Keratinocyte (primary cell): ENCODE data around the gene DNPEP. TPM values are rescaled to one million over a fixed set of nuclear protein-coding genes. Genes with fewer than 3 reads are reported as not detected.

Experiments used
- DNase-seq: peaks from one replicate; pipeline ENCODE4 v3.0.0-alpha.2; 2011; ENCODE audit warnings: low read depth, missing footprints, low spot score
- FAIRE-seq: peaks from 2 replicates; lab custom pipeline; 2011; peaks lifted over from hg19 to GRCh38; lab: Jason Lieb, UNC
- H2AFZ ChIP-seq: 2 replicates; pipeline ENCODE4 v1.6.0; 2012; ENCODE audit warnings: low read length, control low read depth, inconsistent platforms; ENCODE audit not compliant: control insufficient read depth
- H3K27ac ChIP-seq: 2 replicates; pipeline ENCODE4 v1.5.1; 2011; ENCODE audit warnings: low read length; ENCODE audit not compliant: control insufficient read depth, insufficient read depth
- H3K27me3 ChIP-seq: 3 replicates; pipeline ENCODE4 v1.6.0; 2011; ENCODE audit warnings: low read length; ENCODE audit not compliant: control insufficient read depth, insufficient read depth; ENCODE audit errors: extremely low read depth
- H3K36me3 ChIP-seq, 2 experiments: 2 replicates in 1 of 2; 3 replicates in 1 of 2; pipeline ENCODE4 v1.5.1; 2011; ENCODE audit warnings: low read length in 2 of 2, mild to moderate bottlenecking in 1 of 2; ENCODE audit not compliant: control insufficient read depth in 2 of 2, insufficient read depth in 2 of 2; ENCODE audit errors: extremely low read depth in 1 of 2
- H3K4me1 ChIP-seq: 3 replicates; pipeline ENCODE4 v1.5.1; 2011; ENCODE audit warnings: low read length; ENCODE audit not compliant: control insufficient read depth, insufficient read depth; ENCODE audit errors: extremely low read depth
- H3K4me2 ChIP-seq: 3 replicates; pipeline ENCODE4 v1.6.0; 2011; ENCODE audit warnings: low read depth, low read length; ENCODE audit not compliant: control insufficient read depth, insufficient read depth; ENCODE audit errors: extremely low read depth
- H3K4me3 ChIP-seq, 3 experiments: fragments of 200-600 bp in 1 of 3; sonication (generic) in 1 of 3; 2 replicates in 2 of 3; 3 replicates in 1 of 3; pipeline ENCODE4 v1.5.1; 2011 to 2016; ENCODE audit warnings: low read length in 3 of 3, mild to moderate bottlenecking in 3 of 3, control low read depth in 2 of 3, inconsistent platforms in 1 of 3, low read depth in 1 of 3, mixed read lengths in 1 of 3, mixed run types in 1 of 3, moderate library complexity in 1 of 3; ENCODE audit not compliant: control insufficient read depth in 2 of 3, insufficient read depth in 2 of 3; ENCODE audit errors: extremely low read depth in 1 of 3
- H3K79me2 ChIP-seq: 2 replicates; pipeline ENCODE4 v1.6.0; 2012; ENCODE audit warnings: low read length; ENCODE audit not compliant: control insufficient read depth, insufficient read depth
- H3K9ac ChIP-seq: 3 replicates; pipeline ENCODE4 v1.6.0; 2011; ENCODE audit warnings: low read length; ENCODE audit not compliant: control insufficient read depth, insufficient read depth; ENCODE audit errors: extremely low read depth
- H3K9me1 ChIP-seq: 3 replicates; pipeline ENCODE4 v1.6.0; 2011; ENCODE audit warnings: low read length; ENCODE audit not compliant: control insufficient read depth, insufficient read depth; ENCODE audit errors: extremely low read depth
- H3K9me3 ChIP-seq: 2 replicates; pipeline ENCODE4 v1.5.1; 2012; ENCODE audit warnings: low read depth, low read length; ENCODE audit not compliant: control insufficient read depth
- H4K20me1 ChIP-seq: 3 replicates; pipeline ENCODE4 v1.6.0; 2011; ENCODE audit warnings: low read length; ENCODE audit not compliant: control insufficient read depth, insufficient read depth; ENCODE audit errors: extremely low read depth
- EZH2 ChIP-seq: IDR thresholded peaks from one replicate; pipeline ENCODE4 v1.6.1; 2012; ENCODE audit warnings: inconsistent platforms, mild to moderate bottlenecking, low read length, moderate library complexity
- dilution Hi-C: fragments of 300-500 bp; cut with MboI; formaldehyde crosslinking; loops from one replicate; pipeline ENCODE4 v1.7.0; 2020; ENCODE audit warnings: low sequenced_read_pairs; ENCODE audit not compliant: extremely low pct_ligation_motif_present
- polyA plus RNA-seq, 5 experiments: library from polyadenylated mRNA; depleted of rRNA in 3 of 5; stranded (reverse) in 3 of 5; stranded (forward) in 1 of 5; unstranded in 1 of 5; fragments of >200 nt; gene quantifications; 1 replicate in 1 of 5; 2 replicates in 3 of 5; 3 replicates in 1 of 5; pipeline versions ENCODE4 v1.2.1 to v1.2.3, GENCODE V29; 2011 to 2012; ENCODE audit warnings: missing spikeins in 2 of 5, low read depth in 1 of 5, low replicate concordance in 1 of 5
- TF ChIP-seq, protein P1 (sequence below), 3 experiments: IDR thresholded peaks in 1 of 3; conservative IDR thresholded peaks in 1 of 3; optimal IDR thresholded peaks in 1 of 3; 2 replicates in 2 of 3; 3 replicates in 1 of 3; pipeline versions ENCODE3 to v1.5.1; 2011; ENCODE audit warnings: low read length in 3 of 3, mild to moderate bottlenecking in 3 of 3, moderate library complexity in 2 of 3, control low read depth in 1 of 3, inconsistent platforms in 1 of 3; ENCODE audit not compliant: insufficient read depth in 2 of 3; ENCODE audit errors: extremely low read depth in 1 of 3

Gene DNPEP
- polyA plus RNA-seq, 1 donor (not counting 4 experiments of a cell fraction or from before 2014, with no cell fraction given): 34.1 TPM

GRCh38 chr2:219404954-219405353 lies 17.2 kb upstream of the DNPEP start:
- dilution Hi-C loops: no loop called here
- Histone ChIP-seq H2AFZ (no peak overlapping the region), H3K4me1 (peaks cover 3% of the 10 kb centered on the region), H3K4me3 (no peak overlapping the region), H3K9me3 (no peaks in the 10 kb centered on the region), H3K27ac (no peak overlapping the region), H3K79me2 (no peaks in the 10 kb centered on the region), H3K36me3 (no peaks in the 10 kb centered on the region), H4K20me1 (no peaks in the 10 kb centered on the region), H3K9me1 (no peaks in the 10 kb centered on the region), H3K27me3 (peaks cover 4% of the 10 kb centered on the region), H3K9ac (no peak overlapping the region), H3K4me2 (no peak overlapping the region)
- no peak for TF ChIP-seq EZH2
- TF ChIP-seq, protein P1, sequence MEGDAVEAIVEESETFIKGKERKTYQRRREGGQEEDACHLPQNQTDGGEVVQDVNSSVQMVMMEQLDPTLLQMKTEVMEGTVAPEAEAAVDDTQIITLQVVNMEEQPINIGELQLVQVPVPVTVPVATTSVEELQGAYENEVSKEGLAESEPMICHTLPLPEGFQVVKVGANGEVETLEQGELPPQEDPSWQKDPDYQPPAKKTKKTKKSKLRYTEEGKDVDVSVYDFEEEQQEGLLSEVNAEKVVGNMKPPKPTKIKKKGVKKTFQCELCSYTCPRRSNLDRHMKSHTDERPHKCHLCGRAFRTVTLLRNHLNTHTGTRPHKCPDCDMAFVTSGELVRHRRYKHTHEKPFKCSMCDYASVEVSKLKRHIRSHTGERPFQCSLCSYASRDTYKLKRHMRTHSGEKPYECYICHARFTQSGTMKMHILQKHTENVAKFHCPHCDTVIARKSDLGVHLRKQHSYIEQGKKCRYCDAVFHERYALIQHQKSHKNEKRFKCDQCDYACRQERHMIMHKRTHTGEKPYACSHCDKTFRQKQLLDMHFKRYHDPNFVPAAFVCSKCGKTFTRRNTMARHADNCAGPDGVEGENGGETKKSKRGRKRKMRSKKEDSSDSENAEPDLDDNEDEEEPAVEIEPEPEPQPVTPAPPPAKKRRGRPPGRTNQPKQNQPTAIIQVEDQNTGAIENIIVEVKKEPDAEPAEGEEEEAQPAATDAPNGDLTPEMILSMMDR (optimal IDR thresholded peaks at IDR 0.05 in 1 of 3, IDR thresholded peaks at IDR 0.05 in 1 of 3, conservative IDR thresholded peaks at IDR 0.05 in 1 of 3; ENCODE audit: extremely low read depth in 1 of 3, insufficient read depth in 2 of 3, low read length in 3 of 3): no peak
- DNase-seq (no peak), FAIRE-seq (no peak)

- Histone ChIP-seq H2AFZ (no peak overlapping the region), H3K9me3 (no peaks in the 10 kb centered on the region), H3K4me2 (no peak overlapping the region), H3K9me1 (no peaks in the 10 kb centered on the region), H3K27ac (no peak overlapping the region), H3K9ac (no peak overlapping the region), H3K79me2 (no peaks in the 10 kb centered on the region), H3K27me3 (peaks cover 3% of the 10 kb centered on the region), H3K4me1 (peaks cover 3% of the 10 kb centered on the region), H3K36me3 (no peaks in the 10 kb centered on the region), H3K4me3 (no peak overlapping the region), H4K20me1 (no peaks in the 10 kb centered on the region)
- TF ChIP-seq, protein P1 (optimal IDR thresholded peaks at IDR 0.05 in 1 of 3, IDR thresholded peaks at IDR 0.05 in 1 of 3, conservative IDR thresholded peaks at IDR 0.05 in 1 of 3; ENCODE audit: extremely low read depth in 1 of 3, insufficient read depth in 2 of 3, low read length in 3 of 3): no peak
- no peak for TF ChIP-seq EZH2
- dilution Hi-C loops: no loop called here
- FAIRE-seq (no peak), DNase-seq (no peak)
Measured at GRCh38 chr2:219404291-219404910, 16.7 kb upstream of the DNPEP start.
